Activated naive CD4-positive, alpha-beta T cell (primary cell): Measurements from ENCODE around the gene DIDO1.

Experiments
- DNase-seq, 4 experiments: peaks; one replicate each; lab custom pipeline; 2025; lab: John Stamatoyannopoulos, UW

The DIDO1 gene

GRCh38 chr20:62894261-62894660 is 32.0 kb downstream of the DIDO1 start:
- no peak for DNase-seq

- DNase-seq, result no peak
Measured at GRCh38 chr20:62893700-62894099, 32.6 kb downstream of the DIDO1 start.

- DNase-seq, result peak in 1 of 4 experiments; percentile 15
Measured at GRCh38 chr20:62892348-62893304, 33.7 kb downstream of the DIDO1 start.

GRCh38 chr20:62891111-62891510 is 35.2 kb downstream of the DIDO1 start:
- peak in 1 of 4 experiments; percentile 40 for DNase-seq

GRCh38 chr20:62890444-62890843 is 35.9 kb downstream of the DIDO1 start:
- no peak for DNase-seq

- DNase-seq, result no peak
Measured at GRCh38 chr20:62889871-62890270, 36.4 kb downstream of the DIDO1 start.

- DNase-seq, result no peak
Measured at GRCh38 chr20:62889411-62889810, 36.9 kb downstream of the DIDO1 start.

- DNase-seq, result no peak
Measured at GRCh38 chr20:62888910-62889309, 37.4 kb downstream of the DIDO1 start.

GRCh38 chr20:62888406-62888805 is 37.9 kb downstream of the DIDO1 start:
- DNase-seq, result no peak

- DNase-seq, result no peak
Measured at GRCh38 chr20:62887860-62888239, 38.5 kb downstream of the DIDO1 start.

- DNase-seq, result peak in 1 of 4 experiments; percentile 12
Measured at GRCh38 chr20:62887152-62887859, 39.0 kb downstream of the DIDO1 start.

GRCh38 chr20:62886709-62887058 is 39.6 kb downstream of the DIDO1 start:
- DNase-seq, result no peak

- DNase-seq, result no peak
Measured at GRCh38 chr20:62885896-62886708, 40.2 kb downstream of the DIDO1 start.

- no peak for DNase-seq
Measured at GRCh38 chr20:62885046-62885895, 41.0 kb downstream of the DIDO1 start.

GRCh38 chr20:62884556-62884955 is 41.7 kb downstream of the DIDO1 start:
- no peak for DNase-seq

GRCh38 chr20:62882426-62882825 is 43.9 kb downstream of the DIDO1 start:
- DNase-seq, result no peak

- DNase-seq, result no peak
Measured at GRCh38 chr20:62881662-62882395, 44.5 kb downstream of the DIDO1 start.

- no peak for DNase-seq
Measured at GRCh38 chr20:62880935-62881661, 45.2 kb downstream of the DIDO1 start.

- no peak for DNase-seq
Measured at GRCh38 chr20:62880147-62880934, 46.0 kb downstream of the DIDO1 start.
